ENCODE results near the gene POU6F2.

Gene POU6F2

DNA sequence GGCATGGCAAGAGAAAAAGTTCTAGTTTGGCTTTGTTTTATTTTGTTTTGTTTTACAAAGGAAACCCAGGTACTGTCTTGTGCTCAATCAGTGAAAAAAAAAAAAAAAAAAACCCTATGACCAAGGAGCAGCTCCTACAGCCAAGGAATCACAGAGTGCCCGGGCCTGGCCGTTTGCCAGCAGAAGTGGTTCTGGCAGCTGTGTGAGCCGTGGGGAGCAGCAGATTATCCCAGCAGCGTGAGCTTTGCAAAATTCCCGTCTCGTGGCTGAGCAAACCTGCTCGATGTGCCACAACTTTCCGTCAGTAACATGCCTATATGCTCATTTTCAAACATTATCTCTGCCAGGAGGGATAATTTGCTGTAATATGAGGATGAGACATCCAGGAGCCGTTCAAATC is 293.7 kb downstream of the POU6F2 start:
- H3K27ac ChIP-seq (replicated peaks), result no peak overlapping the region
- H3K27me3 ChIP-seq (ENCODE audit: insufficient read depth, poor library complexity, severe bottlenecking), result no peaks in the 10 kb centered on the region
- no peak overlapping the region for H3K4me3 ChIP-seq (replicated peaks; ENCODE audit: insufficient read depth, low read length)
- no peak for DNase-seq (ENCODE audit: low read depth in 1 of 2, low spot score in 1 of 2)
- TF ChIP-seq POLR2AphosphoS5 (IDR thresholded peaks at IDR 0.05; ENCODE audit: low read depth), result no peak
- TF ChIP-seq, protein P1, sequence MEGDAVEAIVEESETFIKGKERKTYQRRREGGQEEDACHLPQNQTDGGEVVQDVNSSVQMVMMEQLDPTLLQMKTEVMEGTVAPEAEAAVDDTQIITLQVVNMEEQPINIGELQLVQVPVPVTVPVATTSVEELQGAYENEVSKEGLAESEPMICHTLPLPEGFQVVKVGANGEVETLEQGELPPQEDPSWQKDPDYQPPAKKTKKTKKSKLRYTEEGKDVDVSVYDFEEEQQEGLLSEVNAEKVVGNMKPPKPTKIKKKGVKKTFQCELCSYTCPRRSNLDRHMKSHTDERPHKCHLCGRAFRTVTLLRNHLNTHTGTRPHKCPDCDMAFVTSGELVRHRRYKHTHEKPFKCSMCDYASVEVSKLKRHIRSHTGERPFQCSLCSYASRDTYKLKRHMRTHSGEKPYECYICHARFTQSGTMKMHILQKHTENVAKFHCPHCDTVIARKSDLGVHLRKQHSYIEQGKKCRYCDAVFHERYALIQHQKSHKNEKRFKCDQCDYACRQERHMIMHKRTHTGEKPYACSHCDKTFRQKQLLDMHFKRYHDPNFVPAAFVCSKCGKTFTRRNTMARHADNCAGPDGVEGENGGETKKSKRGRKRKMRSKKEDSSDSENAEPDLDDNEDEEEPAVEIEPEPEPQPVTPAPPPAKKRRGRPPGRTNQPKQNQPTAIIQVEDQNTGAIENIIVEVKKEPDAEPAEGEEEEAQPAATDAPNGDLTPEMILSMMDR (IDR thresholded peaks at IDR 0.05; ENCODE audit: insufficient read depth, low read length), result no peak
- TF ChIP-seq, protein P2, sequence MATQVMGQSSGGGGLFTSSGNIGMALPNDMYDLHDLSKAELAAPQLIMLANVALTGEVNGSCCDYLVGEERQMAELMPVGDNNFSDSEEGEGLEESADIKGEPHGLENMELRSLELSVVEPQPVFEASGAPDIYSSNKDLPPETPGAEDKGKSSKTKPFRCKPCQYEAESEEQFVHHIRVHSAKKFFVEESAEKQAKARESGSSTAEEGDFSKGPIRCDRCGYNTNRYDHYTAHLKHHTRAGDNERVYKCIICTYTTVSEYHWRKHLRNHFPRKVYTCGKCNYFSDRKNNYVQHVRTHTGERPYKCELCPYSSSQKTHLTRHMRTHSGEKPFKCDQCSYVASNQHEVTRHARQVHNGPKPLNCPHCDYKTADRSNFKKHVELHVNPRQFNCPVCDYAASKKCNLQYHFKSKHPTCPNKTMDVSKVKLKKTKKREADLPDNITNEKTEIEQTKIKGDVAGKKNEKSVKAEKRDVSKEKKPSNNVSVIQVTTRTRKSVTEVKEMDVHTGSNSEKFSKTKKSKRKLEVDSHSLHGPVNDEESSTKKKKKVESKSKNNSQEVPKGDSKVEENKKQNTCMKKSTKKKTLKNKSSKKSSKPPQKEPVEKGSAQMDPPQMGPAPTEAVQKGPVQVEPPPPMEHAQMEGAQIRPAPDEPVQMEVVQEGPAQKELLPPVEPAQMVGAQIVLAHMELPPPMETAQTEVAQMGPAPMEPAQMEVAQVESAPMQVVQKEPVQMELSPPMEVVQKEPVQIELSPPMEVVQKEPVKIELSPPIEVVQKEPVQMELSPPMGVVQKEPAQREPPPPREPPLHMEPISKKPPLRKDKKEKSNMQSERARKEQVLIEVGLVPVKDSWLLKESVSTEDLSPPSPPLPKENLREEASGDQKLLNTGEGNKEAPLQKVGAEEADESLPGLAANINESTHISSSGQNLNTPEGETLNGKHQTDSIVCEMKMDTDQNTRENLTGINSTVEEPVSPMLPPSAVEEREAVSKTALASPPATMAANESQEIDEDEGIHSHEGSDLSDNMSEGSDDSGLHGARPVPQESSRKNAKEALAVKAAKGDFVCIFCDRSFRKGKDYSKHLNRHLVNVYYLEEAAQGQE (IDR thresholded peaks at IDR 0.05; ENCODE audit: insufficient replicate concordance, low read depth), result no peak
- no peak for TF ChIP-seq SPI1 (IDR thresholded peaks at IDR 0.05; ENCODE audit: borderline replicate concordance, low read depth)
- TF ChIP-seq GABPA (IDR thresholded peaks at IDR 0.05; ENCODE audit: low read depth), result no peak

DNA sequence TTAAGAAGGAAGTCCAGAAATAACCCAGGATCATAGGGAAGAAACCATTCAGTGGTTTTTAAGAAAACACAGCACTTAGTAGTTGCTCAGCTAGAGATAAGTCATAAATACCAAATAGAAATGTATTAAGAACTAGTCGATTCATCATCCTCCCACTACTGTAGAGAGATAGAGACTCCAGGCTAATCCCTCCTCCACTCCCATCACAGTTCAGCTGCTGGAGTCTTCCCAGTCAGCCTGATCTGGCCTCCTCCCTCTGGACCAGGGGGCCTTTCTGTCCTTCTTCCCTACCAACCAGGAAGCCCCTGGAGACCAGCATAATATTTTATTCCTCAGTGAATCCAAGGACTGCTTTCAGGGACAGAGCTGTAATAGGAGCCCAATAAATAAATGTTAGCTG is 294.4 kb downstream of the POU6F2 start:
- TF ChIP-seq, protein P1 (IDR thresholded peaks at IDR 0.05; ENCODE audit: insufficient read depth, low read length), result no peak
- TF ChIP-seq SPI1 (IDR thresholded peaks at IDR 0.05; ENCODE audit: borderline replicate concordance, low read depth), result no peak
- no peak for TF ChIP-seq POLR2AphosphoS5 (IDR thresholded peaks at IDR 0.05; ENCODE audit: low read depth)
- TF ChIP-seq, protein P2 (IDR thresholded peaks at IDR 0.05; ENCODE audit: insufficient replicate concordance, low read depth), result no peak
- no peak for TF ChIP-seq GABPA (IDR thresholded peaks at IDR 0.05; ENCODE audit: low read depth)
- no peak overlapping the region for H3K27ac ChIP-seq (replicated peaks)
- no peak for DNase-seq (ENCODE audit: low read depth in 1 of 2, low spot score in 1 of 2)
- H3K27me3 ChIP-seq (ENCODE audit: insufficient read depth, poor library complexity, severe bottlenecking), result no peaks in the 10 kb centered on the region
- no peak overlapping the region for H3K4me3 ChIP-seq (replicated peaks; ENCODE audit: insufficient read depth, low read length)

DNA sequence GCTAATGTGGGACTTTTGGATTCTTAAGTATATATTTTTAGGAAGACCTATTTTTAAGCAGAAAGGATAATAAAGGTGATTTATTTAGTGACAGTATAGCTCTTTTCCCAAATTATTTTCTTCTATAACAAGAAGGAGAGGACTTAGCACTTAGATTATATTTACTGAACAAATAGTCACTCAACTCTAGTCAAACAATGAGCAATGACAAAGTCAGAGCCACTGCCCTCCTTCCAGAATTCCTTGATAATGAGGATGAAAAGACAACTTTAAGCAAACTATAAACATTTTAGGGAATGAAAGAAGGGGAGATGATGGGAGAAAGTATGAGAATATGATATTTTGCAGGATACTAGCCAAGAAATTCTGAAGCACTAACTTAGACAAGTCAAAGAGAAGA is 295.0 kb downstream of the POU6F2 start:
- Histone ChIP-seq H3K27ac (replicated peaks) (no peak overlapping the region), H3K27me3 (ENCODE audit: insufficient read depth, poor library complexity, severe bottlenecking) (no peaks in the 10 kb centered on the region), H3K4me3 (replicated peaks; ENCODE audit: insufficient read depth, low read length) (no peak overlapping the region)
- TF ChIP-seq, protein P2 (IDR thresholded peaks at IDR 0.05; ENCODE audit: insufficient replicate concordance, low read depth), result no peak
- DNase-seq (ENCODE audit: low read depth in 1 of 2, low spot score in 1 of 2), result no peak

DNA sequence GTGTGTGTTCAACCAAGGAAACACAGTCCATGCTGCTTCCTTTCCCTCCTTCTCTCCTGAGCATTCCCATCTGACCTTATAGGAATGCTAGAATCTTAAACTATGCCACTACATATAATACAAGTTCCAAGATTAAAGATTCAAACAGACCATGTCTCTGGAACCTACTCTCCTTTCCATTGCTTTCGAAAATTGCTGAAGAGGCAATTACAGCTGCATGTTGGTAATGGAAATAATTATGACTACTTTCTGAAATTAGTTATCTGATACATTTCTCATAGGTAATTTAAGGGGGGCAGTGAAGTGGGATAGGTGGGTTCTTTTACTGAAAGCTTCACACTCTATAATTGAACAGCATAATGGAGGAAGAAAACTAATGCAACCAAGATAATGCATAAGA is 302.6 kb downstream of the POU6F2 start:
- no peak overlapping the region for H3K4me3 ChIP-seq (replicated peaks; ENCODE audit: insufficient read depth, low read length)
- peaks cover 5% of the 10 kb centered on the region for H3K27me3 ChIP-seq (ENCODE audit: insufficient read depth, poor library complexity, severe bottlenecking)
- no peak for TF ChIP-seq GABPA (IDR thresholded peaks at IDR 0.05; ENCODE audit: low read depth)
- TF ChIP-seq SPI1 (IDR thresholded peaks at IDR 0.05; ENCODE audit: borderline replicate concordance, low read depth), result no peak
- TF ChIP-seq, protein P1 (IDR thresholded peaks at IDR 0.05; ENCODE audit: insufficient read depth, low read length), result no peak
- TF ChIP-seq, protein P2 (IDR thresholded peaks at IDR 0.05; ENCODE audit: insufficient replicate concordance, low read depth), result no peak
- no peak for TF ChIP-seq POLR2AphosphoS5 (IDR thresholded peaks at IDR 0.05; ENCODE audit: low read depth)
- H3K27ac ChIP-seq (replicated peaks), result no peak overlapping the region
- no peak for DNase-seq (ENCODE audit: low read depth in 1 of 2, low spot score in 1 of 2)

All from HL-60 (cell line).